Measurements from ENCODE around the gene SURF6. TPM values are rescaled to one million over a fixed set of nuclear protein-coding genes. Genes with fewer than 3 reads are reported as not detected.
"Not testable (repeated sequence)": the region's sequence is repeated elsewhere in the genome, so short reads cannot be mapped to it uniquely, and the experiment has no call there.

Gene SURF6
- total and polyA plus RNA-seq, 7 experiments from 2014 or later, result 9.8 to 33.5 (median 19.3) TPM

DNA sequence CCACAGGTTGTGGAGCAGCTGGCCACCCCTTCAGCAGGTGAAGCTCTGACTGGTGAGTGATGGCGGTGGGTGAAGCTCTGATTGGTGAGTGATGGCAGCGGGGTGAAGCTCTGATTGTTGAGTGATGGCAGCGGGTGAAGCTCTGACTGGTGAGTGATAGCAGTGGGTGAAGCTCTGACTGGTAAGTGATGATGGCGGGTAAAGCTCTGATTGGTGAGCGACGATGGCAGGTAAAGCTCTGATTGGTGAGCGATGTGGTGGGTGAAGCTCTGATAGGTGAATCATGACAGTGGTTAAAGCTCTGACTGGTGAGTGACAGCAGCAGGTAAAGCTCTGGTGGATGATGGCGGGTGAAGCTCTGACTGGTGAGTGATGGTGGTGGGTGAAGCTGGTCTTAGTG lies 51.6 kb downstream of the SURF6 start:
- Histone ChIP-seq H3K27ac (ENCODE audit: low read depth, low read length) (no peak overlapping the region), H3K4me1 (ENCODE audit: control insufficient read depth in 2 of 2, insufficient read depth in 2 of 2, low read length in 2 of 2) (no peaks in the 10 kb centered on the region), H3K36me3 (ENCODE audit: control insufficient read depth in 2 of 3, insufficient read depth in 3 of 3, low read length in 3 of 3) (no peaks in the 10 kb centered on the region), H3K27me3 (ENCODE audit: control insufficient read depth in 2 of 2, insufficient read depth in 2 of 2, low read length in 2 of 2) (no peaks in the 10 kb centered on the region), H3K4me3 (ENCODE audit: low read length) (no peak overlapping the region), H3K9me3 (ENCODE audit: control insufficient read depth in 2 of 3, low read length in 3 of 3) (no peaks in the 10 kb centered on the region)
- DNase-seq (no peak), ATAC-seq (no peak)
- Mint-ChIP-seq H3K9me3 (peaks cover 0 to 17% (median 0%) of the 10 kb centered on the region in 11 donors), H3K4me3 (no peak overlapping the region), H3K36me3 (no peaks in the 10 kb centered on the region), H3K27ac (no peak overlapping the region), H3K4me1 (no peaks in the 10 kb centered on the region), H3K27me3 (peaks cover 0 to 15% (median 7%) of the 10 kb centered on the region in 5 donors)
- POLR2A ChIA-PET, result no interaction called here
- CTCF ChIA-PET, result interaction anchor here (0.6 kb wide), 1 partner anchor 631 kb away, joined by 4 read pairs; no protein-coding TSS in a partner anchor
- intact Hi-C loops (cut with micrococcal nuclease), result no loop called here

DNA sequence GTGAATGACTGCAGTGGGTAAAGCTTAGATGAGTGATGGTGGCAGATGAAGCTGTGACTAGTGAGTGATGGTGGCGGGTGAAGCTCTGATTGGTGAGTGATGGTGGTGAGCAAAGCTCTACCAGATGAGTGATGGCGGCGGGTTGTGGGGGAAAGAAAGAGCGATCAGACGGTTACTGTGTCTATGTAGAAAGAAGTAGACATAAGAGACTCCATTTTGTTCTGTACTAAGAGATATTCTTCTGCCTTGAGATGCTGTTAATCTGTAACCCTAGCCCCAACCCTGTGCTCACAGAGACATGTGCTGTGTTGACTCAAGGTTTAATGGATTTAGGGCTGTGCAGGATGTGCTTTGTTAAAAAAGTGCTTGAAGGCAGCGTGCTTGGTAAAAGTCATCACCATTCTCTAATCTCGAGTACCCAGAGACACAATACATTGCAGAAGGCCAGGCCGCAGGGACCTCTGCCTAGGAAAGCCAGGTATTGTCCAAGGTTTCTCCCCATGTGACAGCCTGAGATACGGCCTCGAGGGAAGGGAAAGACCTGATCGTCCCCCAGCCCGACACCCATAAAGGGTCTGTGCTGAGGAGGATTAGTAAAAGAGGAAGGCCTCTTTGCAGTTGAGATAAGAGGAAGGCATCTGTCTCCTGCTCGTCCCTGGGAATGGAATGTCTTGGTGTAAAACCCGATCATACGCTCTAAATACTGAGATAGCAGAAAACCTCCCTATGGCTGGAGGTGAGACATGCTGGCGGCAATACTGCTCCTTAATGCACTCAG lies 52.5 kb downstream of the SURF6 start:
- H3K27ac Mint-ChIP-seq, POLR2A ChIA-PET: not testable (repeated sequence)

GRCh38 chr9:133282464-133283238 lies 53.3 kb downstream of the SURF6 start:
- Mint-ChIP-seq H3K4me3 (no peak overlapping the region), H3K9me3 (peaks cover 0 to 18% (median 0%) of the 10 kb centered on the region in 11 donors), H3K4me1 (peaks cover 0 to 4% (median 0%) of the 10 kb centered on the region in 7 donors), H3K36me3 (no peaks in the 10 kb centered on the region), H3K27ac (no peak overlapping the region), H3K27me3 (peaks cover 3 to 21% (median 7%) of the 10 kb centered on the region in 5 donors)
- POLR2A ChIA-PET, result no interaction called here
- peaks cover 0 to 6% (median 0%) of the 10 kb centered on the region in 3 experiments for H3K9me3 ChIP-seq (ENCODE audit: control insufficient read depth in 2 of 3, low read length in 3 of 3)
- CTCF ChIA-PET, result interaction anchor here (0.7 kb wide), 1 partner anchor 258 kb away, joined by 3 read pairs; no protein-coding TSS in a partner anchor
- H3K27ac ChIP-seq (ENCODE audit: low read depth, low read length), result no peak overlapping the region
- H3K4me1 ChIP-seq (ENCODE audit: control insufficient read depth in 2 of 2, insufficient read depth in 2 of 2, low read length in 2 of 2), result no peaks in the 10 kb centered on the region
- intact Hi-C loops (cut with micrococcal nuclease), result no loop called here
- no peak overlapping the region for H3K4me3 ChIP-seq (ENCODE audit: low read length)
- H3K27me3 ChIP-seq (ENCODE audit: control insufficient read depth in 2 of 2, insufficient read depth in 2 of 2, low read length in 2 of 2), result no peaks in the 10 kb centered on the region
- peak; percentile 61 for ATAC-seq
- no peaks in the 10 kb centered on the region for H3K36me3 ChIP-seq (ENCODE audit: control insufficient read depth in 2 of 3, insufficient read depth in 3 of 3, low read length in 3 of 3)
- no peak for DNase-seq

More for the DNA sequence above, 52.5 kb downstream of the SURF6 start:
- H3K4me1 Mint-ChIP-seq; H3K27me3 ChIP-seq (ENCODE audit: control insufficient read depth in 2 of 2, insufficient read depth in 2 of 2, low read length in 2 of 2); H3K36me3 ChIP-seq (ENCODE audit: control insufficient read depth in 2 of 3, insufficient read depth in 3 of 3, low read length in 3 of 3); intact Hi-C loops (cut with micrococcal nuclease); DNase-seq; CTCF ChIA-PET; H3K4me1 ChIP-seq (ENCODE audit: control insufficient read depth in 2 of 2, insufficient read depth in 2 of 2, low read length in 2 of 2); H3K4me3 Mint-ChIP-seq; H3K36me3 Mint-ChIP-seq; H3K9me3 ChIP-seq (ENCODE audit: control insufficient read depth in 2 of 3, low read length in 3 of 3); ATAC-seq; H3K27ac ChIP-seq (ENCODE audit: low read depth, low read length); H3K4me3 ChIP-seq (ENCODE audit: low read length): not testable (repeated sequence)
- Mint-ChIP-seq H3K27me3 (peaks cover 0 to 21% (median 7%) of the 10 kb centered on the region in 5 donors), H3K9me3 (peaks cover 0 to 17% (median 0%) of the 10 kb centered on the region in 11 donors)

GRCh38 chr9:133280392-133280791 lies 55.6 kb downstream of the SURF6 start:
- CTCF ChIA-PET, result no interaction called here
- no peak overlapping the region for H3K4me3 Mint-ChIP-seq
- H3K4me3 ChIP-seq (ENCODE audit: low read length), result no peak overlapping the region
- ATAC-seq, result no peak
- H3K36me3 ChIP-seq (ENCODE audit: control insufficient read depth in 2 of 3, insufficient read depth in 3 of 3, low read length in 3 of 3), result no peaks in the 10 kb centered on the region
- H3K9me3 Mint-ChIP-seq, result peaks cover 0 to 20% (median 4%) of the 10 kb centered on the region in 11 donors
- no peak overlapping the region for H3K27ac ChIP-seq (ENCODE audit: low read depth, low read length)
- H3K27me3 ChIP-seq (ENCODE audit: control insufficient read depth in 2 of 2, insufficient read depth in 2 of 2, low read length in 2 of 2), result no peaks in the 10 kb centered on the region
- peaks cover 15 to 32% (median 18%) of the 10 kb centered on the region in 5 donors for H3K27me3 Mint-ChIP-seq
- intact Hi-C loops (cut with micrococcal nuclease), result no loop called here
- DNase-seq, result no peak
- H3K9me3 ChIP-seq (ENCODE audit: control insufficient read depth in 2 of 3, low read length in 3 of 3), result peaks cover 0 to 6% (median 0%) of the 10 kb centered on the region in 3 experiments
- no peaks in the 10 kb centered on the region for H3K4me1 ChIP-seq (ENCODE audit: control insufficient read depth in 2 of 2, insufficient read depth in 2 of 2, low read length in 2 of 2)
- POLR2A ChIA-PET, result no interaction called here
- H3K36me3 Mint-ChIP-seq, result no peaks in the 10 kb centered on the region
- peaks cover 0 to 4% (median 0%) of the 10 kb centered on the region in 7 donors for H3K4me1 Mint-ChIP-seq
- no peak overlapping the region for H3K27ac Mint-ChIP-seq

Other genes starting within 250 kb of the SURF6 start
- 100 to 1,000 TPM in 2 of 5 experiments, 10 to 100 TPM in 3; 73.9 to 123 (median 79.7) TPM for gene RALGDS, start 214.9 kb downstream of the SURF6 start, total RNA-seq
- 10 to 100 TPM; 17.8 to 35.7 TPM for gene RALGDS, start 214.9 kb downstream of the SURF6 start, polyA plus RNA-seq
- gene GBGT1, start 172.3 kb downstream of the SURF6 start, total RNA-seq, result 10 to 100 TPM in 2 of 5 experiments, 1 to 10 TPM in 3; 3.4 to 14.8 (median 5.5) TPM
- under 1 TPM in 1 of 2 donors, not detected in 1; 0.14 TPM for gene GBGT1, start 172.3 kb downstream of the SURF6 start, polyA plus RNA-seq
- not detected for gene OBP2B, start 126.9 kb downstream of the SURF6 start, total RNA-seq
- not detected for gene OBP2B, start 126.9 kb downstream of the SURF6 start, polyA plus RNA-seq
- 1 to 10 TPM in 2 of 5 experiments, not detected in 3; 1.7 to 3.3 TPM for gene ABO, start 61.0 kb downstream of the SURF6 start, total RNA-seq
- gene ABO, start 61.0 kb downstream of the SURF6 start, polyA plus RNA-seq, result not detected
- gene MED22, start 11.9 kb upstream of the SURF6 start, total RNA-seq, result 10 to 100 TPM; 26.5 to 44.6 (median 32.8) TPM
- gene MED22, start 11.9 kb upstream of the SURF6 start, polyA plus RNA-seq, result 10 to 100 TPM; 13.5 to 20.2 TPM
- 1,000 to 10,000 TPM; 2,002 to 2,815 (median 2,428) TPM for gene RPL7A, start 12.0 kb upstream of the SURF6 start, total RNA-seq
- 1,000 to 10,000 TPM; 1,347 to 1,421 TPM for gene RPL7A, start 12.0 kb upstream of the SURF6 start, polyA plus RNA-seq
- gene SURF1, start 20.3 kb upstream of the SURF6 start, total RNA-seq, result 10 to 100 TPM; 40.5 to 53.5 (median 47.9) TPM
- 100 to 1,000 TPM in 1 of 2 donors, 10 to 100 TPM in 1; 96.1 to 128 TPM for gene SURF1, start 20.3 kb upstream of the SURF6 start, polyA plus RNA-seq
- 10 to 100 TPM; 15.0 to 23.5 (median 15.6) TPM for gene SURF2, start 20.4 kb upstream of the SURF6 start, total RNA-seq
- 10 to 100 TPM; 28.1 to 44.5 TPM for gene SURF2, start 20.4 kb upstream of the SURF6 start, polyA plus RNA-seq
- gene SURF4, start 39.9 kb upstream of the SURF6 start, total RNA-seq, result 100 to 1,000 TPM in 1 of 5 experiments, 10 to 100 TPM in 4; 72.5 to 196 (median 75.1) TPM
- gene SURF4, start 39.9 kb upstream of the SURF6 start, polyA plus RNA-seq, result 100 to 1,000 TPM in 1 of 2 donors, 10 to 100 TPM in 1; 99.5 to 121 TPM
- 1 to 10 TPM; 1.1 to 1.8 (median 1.5) TPM for gene STKLD1, start 40.2 kb upstream of the SURF6 start, total RNA-seq
- gene STKLD1, start 40.2 kb upstream of the SURF6 start, polyA plus RNA-seq, result under 1 TPM in 1 of 2 donors, not detected in 1; 0.78 TPM
- 10 to 100 TPM; 17.8 to 44.1 (median 28.6) TPM for gene REXO4, start 81.8 kb upstream of the SURF6 start, total RNA-seq
- gene REXO4, start 81.8 kb upstream of the SURF6 start, polyA plus RNA-seq, result 10 to 100 TPM; 14.0 to 29.9 TPM
- 1 to 10 TPM; 1.6 to 3.1 (median 2.5) TPM for gene ADAMTS13, start 86.2 kb upstream of the SURF6 start, total RNA-seq
- under 1 TPM; 0.07 to 0.35 TPM for gene ADAMTS13, start 86.2 kb upstream of the SURF6 start, polyA plus RNA-seq
- gene CACFD1, start 123.8 kb upstream of the SURF6 start, total RNA-seq, result 1 to 10 TPM in 4 of 5 experiments, under 1 TPM in 1; 0.56 to 4.7 (median 3.1) TPM
- 1 to 10 TPM; 2.5 to 3.7 TPM for gene CACFD1, start 123.8 kb upstream of the SURF6 start, polyA plus RNA-seq
- 10 to 100 TPM in 1 of 5 experiments, 1 to 10 TPM in 4; 2.4 to 34.7 (median 3.6) TPM for gene SLC2A6, start 142.9 kb upstream of the SURF6 start, total RNA-seq
- gene SLC2A6, start 142.9 kb upstream of the SURF6 start, polyA plus RNA-seq, result 1 to 10 TPM; 2.6 TPM
- gene MYMK, start 188.8 kb upstream of the SURF6 start, total RNA-seq, result not detected
- gene MYMK, start 188.8 kb upstream of the SURF6 start, polyA plus RNA-seq, result not detected
- 1 to 10 TPM in 1 of 5 experiments, under 1 TPM in 3, not detected in 1; 0.69 to 2.7 (median 0.81) TPM for gene ADAMTSL2, start 198.5 kb upstream of the SURF6 start, total RNA-seq
- under 1 TPM; 0.16 to 0.19 TPM for gene ADAMTSL2, start 198.5 kb upstream of the SURF6 start, polyA plus RNA-seq